GM12864 (cell line): ENCODE measurements around the gene R3HCC1L.

Source experiments
- DNase-seq: peaks from one replicate; pipeline ENCODE4 v3.0.0-alpha.2; 2011; ENCODE audit warnings: low read depth
- H3K4me3 ChIP-seq: 2 replicates; pipeline ENCODE4 v1.5.1; 2011; ENCODE audit warnings: mild to moderate bottlenecking, low read depth, low read length, control low read depth
- CTCF ChIP-seq: IDR thresholded peaks from 2 replicates; pipeline ENCODE4 v1.5.1; 2011; ENCODE audit warnings: low read depth, mild to moderate bottlenecking, moderate library complexity, low read length, control low read depth, inconsistent platforms; ENCODE audit errors: missing control alignments

The R3HCC1L gene

GRCh38 chr10:98254234-98254974 is 119.9 kb downstream of the R3HCC1L start:
- no peak for TF ChIP-seq CTCF
- DNase-seq: no peak
- no peak overlapping the region for H3K4me3 ChIP-seq

- H3K4me3 ChIP-seq: no peak overlapping the region
- TF ChIP-seq CTCF: no peak
- no peak for DNase-seq
Observed at GRCh38 chr10:98255146-98255877, 120.9 kb downstream of the R3HCC1L start.

- no peak for TF ChIP-seq CTCF
- DNase-seq: no peak
- no peak overlapping the region for H3K4me3 ChIP-seq
Observed at GRCh38 chr10:98256692-98257091, 122.2 kb downstream of the R3HCC1L start.

- TF ChIP-seq CTCF: no peak
- H3K4me3 ChIP-seq: no peak overlapping the region
- DNase-seq: no peak
Observed at GRCh38 chr10:98257198-98257597, 122.7 kb downstream of the R3HCC1L start.

GRCh38 chr10:98257961-98258360 is 123.5 kb downstream of the R3HCC1L start:
- no peak for DNase-seq
- H3K4me3 ChIP-seq: no peak overlapping the region
- no peak for TF ChIP-seq CTCF

- H3K4me3 ChIP-seq: no peak overlapping the region
- DNase-seq: no peak
- no peak for TF ChIP-seq CTCF
Observed at GRCh38 chr10:98258683-98259454, 124.4 kb downstream of the R3HCC1L start.
